ENCODE results near the gene CCDC85A. TPM values are rescaled to one million over a fixed set of nuclear protein-coding genes. Genes with fewer than 3 reads are reported as not detected.

CCDC85A gene
- total and polyA plus RNA-seq, 2 of the 8 experiments (the other 6 are each of a cell fraction or from before 2014, with no cell fraction given): 0.20 TPM; not detected in 1

DNA sequence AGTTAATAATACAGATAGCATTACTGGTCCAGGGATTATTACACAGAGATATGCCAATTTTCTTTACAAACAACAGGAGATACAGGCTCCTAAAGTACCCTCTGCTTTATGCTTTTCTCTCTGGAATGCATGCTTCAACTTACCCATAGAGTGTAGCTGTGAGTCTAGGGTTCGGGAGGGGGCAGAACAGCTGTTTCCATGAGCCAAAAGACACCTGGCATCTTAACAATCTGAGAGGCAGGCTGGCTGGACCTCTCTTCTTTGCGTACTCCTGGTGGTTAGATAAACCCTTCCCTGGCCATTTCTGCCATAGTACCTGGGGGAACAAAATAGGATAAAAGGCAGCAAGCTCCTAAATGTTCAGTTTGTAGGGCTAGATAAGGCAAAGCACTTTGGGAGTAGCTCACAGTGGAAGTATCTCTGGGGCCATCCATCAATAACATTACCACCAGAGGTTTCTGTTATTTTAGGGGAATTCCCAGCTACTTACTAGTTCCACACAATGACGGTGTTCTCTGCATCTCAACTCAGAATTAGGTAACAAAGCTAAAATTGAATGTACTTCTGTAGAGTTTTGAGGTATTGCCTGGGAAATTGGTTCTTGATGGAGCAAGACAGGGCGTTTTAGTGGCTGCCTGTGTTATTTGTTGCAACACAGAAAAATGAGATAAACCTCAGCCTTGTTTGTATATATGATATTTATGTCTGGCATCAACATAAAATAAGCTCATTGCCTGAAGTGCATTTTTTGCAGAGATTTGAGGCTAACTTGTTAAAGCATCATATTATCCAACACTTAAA, 6.2 kb upstream of the CCDC85A start (continued):
- TF ChIP-seq POU5F1 (IDR thresholded peaks at IDR 0.05; ENCODE audit: low read depth, low read length) (no peak), CEBPB (IDR thresholded peaks at IDR 0.05; ENCODE audit: low read depth, low read length) (no peak), SRF (IDR thresholded peaks at IDR 0.05; ENCODE audit: low read depth, low read length) (no peak), PHF8 (conservative IDR thresholded peaks at IDR 0.05; ENCODE audit: low read depth, low read length) (no peak), TAF1 (IDR thresholded peaks at IDR 0.05; ENCODE audit: low read depth, low read length) (no peak), TAF7 (optimal IDR thresholded peaks at IDR 0.05; ENCODE audit: borderline replicate concordance, low read depth, low read length) (no peak)

Data from H1 (cell line).